HEK293 (cell line): ENCODE results near the gene CFAP45.

Experiments
- TCF7L2 ChIP-seq: IDR thresholded peaks from 2 replicates; pipeline ENCODE4 v1.6.1; 2011; ENCODE audit warnings: low read depth, mild to moderate bottlenecking, inconsistent platforms, low read length, moderate library complexity, borderline replicate concordance
- ZBTB10 ChIP-seq: fragments of 450-650 bp; formaldehyde crosslinking; IDR thresholded peaks from 2 replicates; pipeline ENCODE4 v1.5.1; 2016; ENCODE audit warnings: missing biosample characterization, missing genetic modification characterization
- ZFP37 ChIP-seq: fragments of 450-650 bp; formaldehyde crosslinking; IDR thresholded peaks from 2 replicates; pipeline ENCODE4 v1.5.1; 2016; ENCODE audit warnings: missing biosample characterization, missing genetic modification characterization
- ZNF239 ChIP-seq: fragments of 450-650 bp; formaldehyde crosslinking; IDR thresholded peaks from 2 replicates; pipeline ENCODE4 v1.5.1; 2016; ENCODE audit warnings: missing biosample characterization, missing genetic modification characterization
- ZNF274 ChIP-seq, 2 experiments: fragments of 200-500 bp in 1 of 2; fragments of 450-650 bp in 1 of 2; sonication (Bioruptor generic) in 1 of 2; formaldehyde crosslinking in 1 of 2; IDR thresholded peaks; 2 replicates each; pipeline versions ENCODE4 v1.5.1 to v1.6.1; 2014 to 2016; ENCODE audit warnings: borderline replicate concordance in 1 of 2, inconsistent platforms in 1 of 2, low read length in 1 of 2, missing biosample characterization in 1 of 2, missing genetic modification characterization in 1 of 2
- TF ChIP-seq, protein P1 (sequence below): fragments of 450-650 bp; formaldehyde crosslinking; IDR thresholded peaks from 2 replicates; pipeline ENCODE4 v1.5.1; 2016; ENCODE audit warnings: missing biosample characterization, missing genetic modification characterization
- TF ChIP-seq, protein P2 (sequence below): fragments of 450-650 bp; formaldehyde crosslinking; IDR thresholded peaks from 2 replicates; pipeline ENCODE4 v1.5.1; 2016; ENCODE audit warnings: missing biosample characterization, missing genetic modification characterization

- TF ChIP-seq, protein P1, sequence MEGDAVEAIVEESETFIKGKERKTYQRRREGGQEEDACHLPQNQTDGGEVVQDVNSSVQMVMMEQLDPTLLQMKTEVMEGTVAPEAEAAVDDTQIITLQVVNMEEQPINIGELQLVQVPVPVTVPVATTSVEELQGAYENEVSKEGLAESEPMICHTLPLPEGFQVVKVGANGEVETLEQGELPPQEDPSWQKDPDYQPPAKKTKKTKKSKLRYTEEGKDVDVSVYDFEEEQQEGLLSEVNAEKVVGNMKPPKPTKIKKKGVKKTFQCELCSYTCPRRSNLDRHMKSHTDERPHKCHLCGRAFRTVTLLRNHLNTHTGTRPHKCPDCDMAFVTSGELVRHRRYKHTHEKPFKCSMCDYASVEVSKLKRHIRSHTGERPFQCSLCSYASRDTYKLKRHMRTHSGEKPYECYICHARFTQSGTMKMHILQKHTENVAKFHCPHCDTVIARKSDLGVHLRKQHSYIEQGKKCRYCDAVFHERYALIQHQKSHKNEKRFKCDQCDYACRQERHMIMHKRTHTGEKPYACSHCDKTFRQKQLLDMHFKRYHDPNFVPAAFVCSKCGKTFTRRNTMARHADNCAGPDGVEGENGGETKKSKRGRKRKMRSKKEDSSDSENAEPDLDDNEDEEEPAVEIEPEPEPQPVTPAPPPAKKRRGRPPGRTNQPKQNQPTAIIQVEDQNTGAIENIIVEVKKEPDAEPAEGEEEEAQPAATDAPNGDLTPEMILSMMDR (tag by site-specific recombination), result no peak
- TF ChIP-seq ZNF239 (tag by site-specific recombination) (no peak), ZFP37 (no peak), ZNF274 (IDR thresholded peaks at IDR 0.05; ENCODE audit: low read length) (no peak), ZNF274 (tag by site-specific recombination; IDR thresholded peaks at IDR 0.05; ENCODE audit: borderline replicate concordance) (no peak), TCF7L2 (no peak), ZBTB10 (tag by site-specific recombination) (no peak)
- TF ChIP-seq, protein P2, sequence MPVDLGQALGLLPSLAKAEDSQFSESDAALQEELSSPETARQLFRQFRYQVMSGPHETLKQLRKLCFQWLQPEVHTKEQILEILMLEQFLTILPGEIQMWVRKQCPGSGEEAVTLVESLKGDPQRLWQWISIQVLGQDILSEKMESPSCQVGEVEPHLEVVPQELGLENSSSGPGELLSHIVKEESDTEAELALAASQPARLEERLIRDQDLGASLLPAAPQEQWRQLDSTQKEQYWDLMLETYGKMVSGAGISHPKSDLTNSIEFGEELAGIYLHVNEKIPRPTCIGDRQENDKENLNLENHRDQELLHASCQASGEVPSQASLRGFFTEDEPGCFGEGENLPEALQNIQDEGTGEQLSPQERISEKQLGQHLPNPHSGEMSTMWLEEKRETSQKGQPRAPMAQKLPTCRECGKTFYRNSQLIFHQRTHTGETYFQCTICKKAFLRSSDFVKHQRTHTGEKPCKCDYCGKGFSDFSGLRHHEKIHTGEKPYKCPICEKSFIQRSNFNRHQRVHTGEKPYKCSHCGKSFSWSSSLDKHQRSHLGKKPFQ (tag by site-specific recombination), result no peak
Observed at GRCh38 chr1:159934136-159935039, 34.4 kb upstream of the CFAP45 start.
